ENCODE measurements around the gene SLC44A5.

The SLC44A5 gene

GRCh38 chr1:75341537-75341936 is 269.4 kb downstream of the SLC44A5 start:
- no peak overlapping the region for H3K4me3 ChIP-seq (ENCODE audit: low read depth, low read length)
- in situ Hi-C loops (cut with HindIII; ENCODE audit: low sequenced_read_pairs) = no loop called here
- no peak for DNase-seq (ENCODE audit: low read depth)
- TF ChIP-seq CTCF (IDR thresholded peaks at IDR 0.05; ENCODE audit: low read depth, low read length, missing control alignments) = no peak

DNA sequence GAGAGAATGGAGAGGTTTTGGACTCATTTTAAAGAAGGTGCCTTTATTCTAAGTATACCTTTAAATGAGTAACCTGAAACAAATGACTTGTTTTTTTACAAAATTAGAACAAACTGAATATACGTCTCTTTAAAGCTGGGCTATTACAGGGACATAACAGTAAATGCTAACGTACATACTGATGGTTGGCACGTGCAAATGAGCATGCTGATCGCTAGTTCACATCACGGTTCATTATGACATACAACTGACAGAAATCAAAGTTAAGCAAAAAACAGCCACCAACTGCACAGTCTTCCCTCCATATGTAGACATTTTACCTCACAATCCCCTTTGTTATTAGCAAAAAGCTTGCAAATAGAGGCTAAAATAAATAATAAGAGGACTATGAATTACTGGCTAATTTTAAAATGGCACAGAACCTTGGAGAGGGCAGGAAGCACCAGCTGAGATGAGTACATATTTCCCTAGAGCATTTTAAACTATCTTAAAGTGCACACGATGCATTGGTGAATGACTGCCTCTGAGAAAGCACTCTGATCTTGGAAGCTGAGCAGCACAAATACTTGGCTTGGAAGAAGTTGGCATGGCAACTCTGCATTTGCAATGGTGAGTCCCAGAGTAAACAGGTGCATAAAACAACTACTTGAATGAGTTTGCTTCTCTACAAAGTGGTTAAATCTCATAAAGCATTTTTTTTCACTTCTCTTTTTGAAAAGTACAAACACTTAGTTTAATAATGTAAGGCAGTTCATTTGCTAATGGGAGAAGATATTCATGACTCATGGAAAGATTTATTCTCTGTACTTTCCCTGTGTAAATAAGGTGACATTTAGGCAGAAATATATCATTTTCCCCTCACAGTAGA is 272.1 kb downstream of the SLC44A5 start:
- TF ChIP-seq CTCF (IDR thresholded peaks at IDR 0.05; ENCODE audit: low read depth, low read length, missing control alignments) = no peak
- in situ Hi-C loops (cut with HindIII; ENCODE audit: low sequenced_read_pairs) = no loop called here

GRCh38 chr1:75334876-75335389 is 276.0 kb downstream of the SLC44A5 start:
- no peak for DNase-seq (ENCODE audit: low read depth)
- in situ Hi-C loops (cut with HindIII; ENCODE audit: low sequenced_read_pairs) = no loop called here
- no peak for TF ChIP-seq CTCF (IDR thresholded peaks at IDR 0.05; ENCODE audit: low read depth, low read length, missing control alignments)
- H3K4me3 ChIP-seq (ENCODE audit: low read depth, low read length) = no peak overlapping the region

More for the DNA sequence above, 272.1 kb downstream of the SLC44A5 start:
- H3K4me3 ChIP-seq (ENCODE audit: low read depth, low read length) = no peak overlapping the region
- DNase-seq (ENCODE audit: low read depth) = no peak

DNA sequence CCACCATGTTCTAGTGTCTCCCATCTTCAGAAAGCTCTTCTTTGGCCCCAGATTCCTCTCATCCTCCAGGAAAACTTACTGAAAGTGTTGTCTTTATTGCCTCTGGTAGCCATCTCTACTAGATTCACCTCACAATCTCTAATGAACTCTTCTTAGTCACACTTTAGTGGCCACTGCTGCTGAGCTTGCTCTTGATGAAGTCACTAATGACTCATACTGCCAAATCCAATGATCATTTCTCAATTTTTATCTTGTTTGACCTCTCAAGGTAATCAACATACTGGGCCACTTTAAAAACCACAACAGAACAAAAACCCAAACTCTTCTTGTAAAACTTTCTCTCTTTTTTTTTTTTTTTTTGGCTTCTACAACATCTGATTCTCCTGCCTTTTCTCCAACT is 280.3 kb downstream of the SLC44A5 start:
- TF ChIP-seq CTCF (IDR thresholded peaks at IDR 0.05; ENCODE audit: low read depth, low read length, missing control alignments) = no peak
- in situ Hi-C loops (cut with HindIII; ENCODE audit: low sequenced_read_pairs) = no loop called here

GRCh38 chr1:75328691-75329090 is 282.2 kb downstream of the SLC44A5 start:
- H3K4me3 ChIP-seq (ENCODE audit: low read depth, low read length) = no peak overlapping the region
- DNase-seq (ENCODE audit: low read depth) = no peak
- TF ChIP-seq CTCF (IDR thresholded peaks at IDR 0.05; ENCODE audit: low read depth, low read length, missing control alignments) = no peak
- in situ Hi-C loops (cut with HindIII; ENCODE audit: low sequenced_read_pairs) = no loop called here

More for the DNA sequence above, 280.3 kb downstream of the SLC44A5 start:
- DNase-seq (ENCODE audit: low read depth) = no peak
- H3K4me3 ChIP-seq (ENCODE audit: low read depth, low read length) = no peak overlapping the region

- no peak overlapping the region for H3K4me3 ChIP-seq (ENCODE audit: low read depth, low read length)
- in situ Hi-C loops (cut with HindIII; ENCODE audit: low sequenced_read_pairs) = no loop called here
- no peak for DNase-seq (ENCODE audit: low read depth)
- no peak for TF ChIP-seq CTCF (IDR thresholded peaks at IDR 0.05; ENCODE audit: low read depth, low read length, missing control alignments)
Observed at GRCh38 chr1:75327395-75327794, 283.5 kb downstream of the SLC44A5 start.
